Osteocyte (in vitro differentiated cells): ENCODE results near the gene TP63. TPM values are rescaled to one million over a fixed set of nuclear protein-coding genes. Genes with fewer than 3 reads are reported as not detected.

Experiments used
- DNase-seq: peaks from one replicate; pipeline ENCODE4 v3.0.0; 2021; ENCODE audit warnings: mixed read lengths; ENCODE audit not compliant: unreplicated experiment; ENCODE audit errors: extremely low spot score
- H3K27ac Mint-ChIP-seq: one replicate; pipeline ENCODE4 v1.8.0; 2021; ENCODE audit warnings: mild to moderate bottlenecking, mixed read lengths; ENCODE audit not compliant: unreplicated experiment
- H3K27me3 Mint-ChIP-seq: one replicate; pipeline ENCODE4 v1.8.0; 2021; ENCODE audit warnings: mixed read lengths; ENCODE audit not compliant: unreplicated experiment
- H3K36me3 Mint-ChIP-seq: one replicate; pipeline ENCODE4 v1.8.0; 2021; ENCODE audit warnings: mixed read lengths; ENCODE audit not compliant: unreplicated experiment
- H3K4me1 Mint-ChIP-seq: one replicate; pipeline ENCODE4 v1.8.0; 2021; ENCODE audit warnings: mixed read lengths; ENCODE audit not compliant: unreplicated experiment
- H3K4me3 Mint-ChIP-seq: one replicate; pipeline ENCODE4 v1.8.0; 2021; ENCODE audit warnings: mild to moderate bottlenecking, moderate library complexity, mixed read lengths; ENCODE audit not compliant: unreplicated experiment
- H3K9me3 Mint-ChIP-seq: one replicate; pipeline ENCODE4 v1.8.0; 2021; ENCODE audit warnings: mixed read lengths; ENCODE audit not compliant: unreplicated experiment
- long read RNA-seq: library from polyadenylated mRNA; unstranded; transcript quantifications from one replicate; pipeline ENCODE4 v2.0.0, GENCODE V29; 2021
- total RNA-seq: library from RNA; stranded (reverse); gene quantifications from 2 replicates; pipeline ENCODE4 v1.2.1, GENCODE V29; 2021
- TF ChIP-seq, protein P1 (sequence below): fragments of 200-600 bp; sonication (generic); IDR thresholded peaks from 2 replicates; pipeline ENCODE4 v1.5.0; 2021; ENCODE audit warnings: antibody characterized with exemption, mild to moderate bottlenecking, moderate library complexity

The TP63 gene
- 0.16 and 0.29 TPM in 2 replicates for total RNA-seq
- long read RNA-seq: 0 reads

DNA sequence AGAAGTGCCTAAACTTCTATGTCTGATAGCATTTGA lies at the start of gene TP63:
TP63 (plus strand) TSS at position 17 of the 36 bp plus-strand sequence. CDS start 127 bp downstream, outside the sequence.
- H3K36me3 Mint-ChIP-seq: no peaks in the 10 kb centered on the region
- TF ChIP-seq, protein P1, sequence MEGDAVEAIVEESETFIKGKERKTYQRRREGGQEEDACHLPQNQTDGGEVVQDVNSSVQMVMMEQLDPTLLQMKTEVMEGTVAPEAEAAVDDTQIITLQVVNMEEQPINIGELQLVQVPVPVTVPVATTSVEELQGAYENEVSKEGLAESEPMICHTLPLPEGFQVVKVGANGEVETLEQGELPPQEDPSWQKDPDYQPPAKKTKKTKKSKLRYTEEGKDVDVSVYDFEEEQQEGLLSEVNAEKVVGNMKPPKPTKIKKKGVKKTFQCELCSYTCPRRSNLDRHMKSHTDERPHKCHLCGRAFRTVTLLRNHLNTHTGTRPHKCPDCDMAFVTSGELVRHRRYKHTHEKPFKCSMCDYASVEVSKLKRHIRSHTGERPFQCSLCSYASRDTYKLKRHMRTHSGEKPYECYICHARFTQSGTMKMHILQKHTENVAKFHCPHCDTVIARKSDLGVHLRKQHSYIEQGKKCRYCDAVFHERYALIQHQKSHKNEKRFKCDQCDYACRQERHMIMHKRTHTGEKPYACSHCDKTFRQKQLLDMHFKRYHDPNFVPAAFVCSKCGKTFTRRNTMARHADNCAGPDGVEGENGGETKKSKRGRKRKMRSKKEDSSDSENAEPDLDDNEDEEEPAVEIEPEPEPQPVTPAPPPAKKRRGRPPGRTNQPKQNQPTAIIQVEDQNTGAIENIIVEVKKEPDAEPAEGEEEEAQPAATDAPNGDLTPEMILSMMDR: no peak
- peaks cover 20% of the 10 kb centered on the region for H3K4me1 Mint-ChIP-seq
- H3K4me3 Mint-ChIP-seq: no peak within 1 kb of the TSS
- no peaks in the 10 kb centered on the region for H3K27me3 Mint-ChIP-seq
- DNase-seq: no peak
- no peaks in the 10 kb centered on the region for H3K9me3 Mint-ChIP-seq
- peak within 1 kb of the TSS; percentile 66 for H3K27ac Mint-ChIP-seq

DNA sequence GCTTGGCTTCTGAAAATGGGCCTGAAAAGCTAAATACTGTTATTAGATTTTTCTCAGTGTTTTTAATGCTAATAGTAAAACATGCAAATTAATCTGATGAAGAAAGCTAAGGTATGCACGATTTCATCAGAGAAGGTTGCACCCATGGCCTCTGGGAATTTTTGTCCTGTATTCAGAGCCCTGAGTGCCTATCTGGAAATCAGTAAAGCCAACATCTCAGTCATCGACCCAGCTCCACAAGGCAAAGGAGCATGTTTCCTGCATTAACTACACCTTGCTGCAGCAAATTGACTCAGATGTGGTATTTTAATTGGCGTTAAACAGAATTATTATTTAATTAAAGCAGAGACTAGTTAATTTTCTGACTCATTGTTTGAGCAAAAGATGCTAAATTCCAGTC lies 49.0 kb upstream of the TP63 start:
- Mint-ChIP-seq H3K36me3 (no peaks in the 10 kb centered on the region), H3K4me1 (peaks cover 8% of the 10 kb centered on the region), H3K9me3 (peaks cover 4% of the 10 kb centered on the region), H3K27ac (no peak overlapping the region), H3K4me3 (no peak overlapping the region), H3K27me3 (no peaks in the 10 kb centered on the region)
- TF ChIP-seq, protein P1: no peak
- DNase-seq: no peak

DNA sequence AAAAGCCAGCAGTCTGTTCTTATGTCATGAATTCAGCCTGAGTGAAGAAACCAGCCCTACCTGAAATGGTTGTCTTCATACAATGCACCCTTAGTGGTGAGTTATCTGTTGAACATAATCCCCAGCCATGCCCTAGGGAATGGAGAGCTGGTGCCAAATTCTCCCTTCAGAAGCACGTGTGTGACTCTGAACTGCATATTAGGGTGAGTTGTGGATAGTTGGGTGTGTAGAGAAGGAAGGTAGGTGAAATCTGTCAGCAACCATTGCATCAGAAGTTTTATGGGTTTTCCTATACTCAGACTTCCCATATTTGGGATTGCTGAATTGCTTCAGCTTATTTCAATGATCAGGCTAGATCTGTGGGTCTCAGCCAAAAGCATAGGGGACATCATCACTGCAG lies 46.5 kb upstream of the TP63 start:
- Mint-ChIP-seq H3K27me3 (no peaks in the 10 kb centered on the region), H3K27ac (no peak overlapping the region), H3K4me3 (no peak overlapping the region), H3K36me3 (no peaks in the 10 kb centered on the region), H3K4me1 (peaks cover 27% of the 10 kb centered on the region), H3K9me3 (peaks cover 4% of the 10 kb centered on the region)
- TF ChIP-seq, protein P1: no peak
- no peak for DNase-seq

DNA sequence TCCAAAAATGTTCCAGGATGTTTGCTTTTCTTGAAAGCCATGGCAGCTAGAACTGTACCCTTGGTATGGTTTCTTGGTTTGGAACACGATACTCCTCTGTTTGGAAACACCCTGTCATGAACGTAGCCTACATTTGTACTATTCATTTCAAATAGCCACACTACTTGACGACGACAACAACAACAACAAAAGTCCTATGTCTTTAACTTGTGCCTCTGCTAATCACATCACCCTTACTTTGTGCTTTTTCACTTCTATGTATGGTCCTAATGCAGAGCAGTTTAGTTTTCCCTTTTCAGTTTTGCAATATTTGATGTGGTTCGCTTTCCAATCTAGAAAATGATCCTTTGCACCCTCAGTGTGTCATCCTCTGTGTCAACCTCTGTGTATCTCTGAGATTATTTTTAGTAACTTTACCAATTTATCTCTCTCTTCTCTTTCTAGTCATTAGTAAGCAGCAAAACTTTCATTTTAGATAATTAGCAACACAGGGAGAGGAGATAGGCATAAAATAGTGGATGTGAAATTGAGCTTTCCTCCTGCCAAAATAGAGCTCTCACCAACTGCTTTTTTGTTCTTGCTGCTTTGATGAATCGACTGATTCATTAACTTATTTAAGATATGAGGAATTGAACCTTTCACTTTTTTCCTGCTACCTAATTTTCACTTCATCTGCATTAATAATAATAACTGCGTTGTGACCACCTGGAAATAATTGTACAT lies 44.1 kb upstream of the TP63 start:
- Mint-ChIP-seq H3K36me3 (peaks cover 2% of the 10 kb centered on the region), H3K9me3 (peaks cover 12% of the 10 kb centered on the region), H3K27ac (peak overlapping the region; percentile 63), H3K27me3 (no peaks in the 10 kb centered on the region), H3K4me1 (peaks cover 27% of the 10 kb centered on the region), H3K4me3 (no peak overlapping the region)
- DNase-seq: no peak
- TF ChIP-seq, protein P1: no peak

DNA sequence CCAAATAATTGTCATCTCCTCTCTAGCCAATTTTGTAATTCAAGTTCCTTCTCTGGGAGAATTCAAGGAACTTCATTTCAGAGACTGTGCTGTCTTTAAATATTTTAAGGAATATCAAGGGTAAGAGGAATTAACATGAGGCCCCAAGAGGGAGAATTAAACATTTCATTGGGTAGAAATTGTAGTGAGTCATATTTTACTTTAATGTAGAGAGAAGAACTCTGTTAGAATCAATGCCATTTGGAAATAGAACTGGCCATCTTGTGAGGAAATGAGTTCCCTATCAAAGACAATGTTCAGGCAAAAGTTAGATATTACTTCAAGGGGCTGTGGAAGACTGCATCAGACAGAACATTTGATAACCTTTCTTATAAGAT lies 43.5 kb upstream of the TP63 start:
- peaks cover 17% of the 10 kb centered on the region for H3K9me3 Mint-ChIP-seq
- DNase-seq: no peak
- TF ChIP-seq, protein P1: no peak
- no peak overlapping the region for H3K4me3 Mint-ChIP-seq
- H3K36me3 Mint-ChIP-seq: peaks cover 2% of the 10 kb centered on the region
- no peaks in the 10 kb centered on the region for H3K27me3 Mint-ChIP-seq
- peak overlapping the region; percentile 63 for H3K27ac Mint-ChIP-seq
- peaks cover 27% of the 10 kb centered on the region for H3K4me1 Mint-ChIP-seq
